Tongue (tissue), 2 donors: Measurements from ENCODE around the gene FGFR3. TPM values are rescaled to one million over a fixed set of nuclear protein-coding genes. Genes with fewer than 3 reads are reported as not detected.

Source experiments
- DNase-seq: peaks from one replicate; pipeline ENCODE4 v3.0.0-alpha.2; 2015
- total RNA-seq: library from RNA; depleted of rRNA; stranded (reverse); fragments of >200 nt; gene quantifications from one replicate; pipeline ENCODE4 v1.2.3, GENCODE V29; 2014

The FGFR3 gene
- 68.0 TPM for total RNA-seq

DNA sequence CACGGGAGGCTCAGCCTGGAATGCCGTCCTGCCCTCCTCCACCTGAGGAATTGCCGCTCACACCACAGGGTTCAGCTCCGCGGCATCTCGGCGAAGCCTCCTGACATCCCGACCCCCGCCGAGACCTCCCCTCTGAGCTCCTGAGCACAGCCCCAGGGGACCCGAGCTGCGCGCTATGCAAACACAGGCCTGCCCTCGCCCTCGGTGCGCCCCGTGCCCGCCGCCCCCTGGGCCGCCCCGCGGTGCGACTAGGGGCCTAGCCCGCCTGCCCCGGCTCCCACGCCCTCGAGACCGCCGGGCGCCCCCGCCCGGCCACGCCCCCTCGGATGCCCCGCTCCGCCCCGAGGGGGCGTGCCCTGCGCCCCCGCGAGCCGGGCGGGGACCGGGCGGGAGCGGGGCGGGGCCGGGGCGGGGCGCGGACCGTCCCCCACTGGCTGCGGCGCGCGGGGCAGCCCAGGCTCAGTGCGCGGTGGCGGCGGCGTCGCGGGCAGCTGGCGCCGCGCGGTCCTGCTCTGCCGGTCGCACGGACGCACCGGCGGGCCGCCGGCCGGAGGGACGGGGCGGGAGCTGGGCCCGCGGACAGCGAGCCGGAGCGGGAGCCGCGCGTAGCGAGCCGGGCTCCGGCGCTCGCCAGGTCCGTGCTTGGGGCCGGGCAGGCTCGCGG lies at the start of gene FGFR3:
TSS of gene FGFR3 (plus strand) at position 462 of the 664 bp plus-strand sequence. CDS start 642 bp downstream, outside the sequence.
- DNase-seq = peak; percentile 69

DNA sequence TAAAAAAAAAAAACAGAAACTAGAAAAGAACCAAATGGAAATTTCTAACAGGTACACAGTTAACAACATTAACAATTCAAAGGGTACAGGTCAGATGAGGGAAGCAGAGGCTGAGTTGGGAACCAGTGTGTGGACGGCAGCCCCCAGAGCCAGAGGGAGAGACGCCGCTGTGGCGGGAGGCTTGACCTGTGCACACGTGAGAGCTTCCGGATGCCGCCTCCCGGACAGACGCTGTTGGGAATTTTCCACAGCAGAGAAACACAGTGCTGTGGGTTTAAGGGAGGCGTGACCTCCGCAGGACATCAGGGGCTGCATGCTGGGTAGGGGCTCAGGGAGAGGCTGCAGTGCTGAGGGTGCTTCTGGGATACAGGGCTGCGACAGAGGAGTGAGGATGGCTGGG lies 49.5 kb upstream of the FGFR3 start:
- DNase-seq = no peak

DNA sequence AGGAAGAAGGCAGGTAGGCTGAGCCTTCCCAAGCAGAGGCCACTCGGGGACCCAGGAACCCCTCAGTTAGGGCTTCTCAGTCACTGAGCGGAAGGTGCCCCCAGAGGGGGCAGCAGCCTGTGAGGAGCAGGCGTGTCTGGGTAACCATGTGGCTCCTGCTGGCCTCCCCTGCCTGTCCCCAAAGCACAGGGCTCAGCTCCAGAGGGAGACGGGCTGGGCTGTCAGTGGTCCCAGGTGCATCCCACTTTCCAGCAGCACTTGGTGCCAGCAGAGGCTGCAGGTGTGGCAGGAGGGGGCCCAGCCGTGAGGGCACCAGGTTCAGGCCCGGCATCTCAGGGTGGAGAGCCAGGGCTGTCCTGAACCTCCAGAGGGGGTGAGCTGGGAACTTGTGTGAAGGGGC lies 49.1 kb upstream of the FGFR3 start:
- no peak for DNase-seq

DNA sequence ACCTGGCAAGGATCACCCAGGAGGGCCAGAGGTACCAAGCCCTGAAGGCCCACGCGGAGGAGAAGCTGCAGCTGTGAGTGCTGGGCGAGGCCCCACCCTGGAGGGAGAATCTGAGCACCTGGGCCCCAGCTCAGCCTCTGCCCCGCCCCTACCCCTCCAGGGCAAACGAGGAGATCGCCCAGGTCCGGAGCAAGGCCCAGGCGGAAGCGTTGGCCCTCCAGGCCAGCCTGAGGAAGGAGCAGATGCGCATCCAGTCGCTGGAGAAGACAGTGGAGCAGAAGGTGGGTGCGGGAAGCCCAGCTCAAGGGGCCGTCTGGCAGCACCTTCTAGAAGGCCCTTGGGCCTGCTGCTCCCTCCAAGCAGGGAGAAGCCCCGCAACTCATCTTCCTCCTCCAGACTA lies 48.5 kb upstream of the FGFR3 start:
- DNase-seq = no peak

DNA sequence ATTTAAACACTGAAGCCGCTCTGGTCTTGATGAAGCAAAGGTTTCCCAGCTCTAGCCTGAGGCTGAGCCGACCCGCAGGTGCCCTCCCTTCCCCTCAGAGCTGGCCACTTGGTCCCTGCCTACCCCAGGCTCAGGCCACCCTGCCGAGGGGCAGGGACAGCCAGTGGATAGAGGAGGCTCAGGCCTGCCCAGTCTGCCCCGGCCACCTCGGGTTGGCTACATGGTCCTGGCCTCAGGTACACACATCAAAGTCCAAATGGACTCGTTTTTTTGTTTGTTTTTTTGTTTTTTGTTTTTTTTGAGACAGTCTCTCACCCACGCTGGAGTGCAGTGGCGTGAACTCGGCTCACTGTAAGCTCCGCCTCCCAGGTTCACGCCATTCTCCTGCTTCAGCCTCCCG lies 47.9 kb upstream of the FGFR3 start:
- DNase-seq = no peak

DNA sequence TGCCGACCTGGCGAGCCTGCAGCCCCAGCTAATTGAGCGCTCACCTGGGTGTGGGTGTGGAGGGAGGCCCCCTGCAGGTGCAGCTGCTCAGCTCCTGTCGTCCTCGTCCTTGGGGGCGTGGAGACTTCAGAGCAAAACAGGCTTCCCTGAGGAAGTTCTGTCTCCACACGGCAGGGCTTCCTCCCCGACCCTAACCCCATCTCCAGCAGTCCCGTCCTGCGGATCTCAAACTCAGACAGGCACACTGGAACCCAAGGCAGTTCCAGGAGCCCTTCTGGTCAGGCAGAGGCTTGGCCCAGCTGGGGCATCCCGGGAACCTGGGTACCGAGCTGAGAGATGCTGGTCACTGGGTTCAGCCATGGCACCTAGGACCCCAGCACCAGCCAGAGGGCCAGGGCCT lies 47.4 kb upstream of the FGFR3 start:
- DNase-seq = no peak

DNA sequence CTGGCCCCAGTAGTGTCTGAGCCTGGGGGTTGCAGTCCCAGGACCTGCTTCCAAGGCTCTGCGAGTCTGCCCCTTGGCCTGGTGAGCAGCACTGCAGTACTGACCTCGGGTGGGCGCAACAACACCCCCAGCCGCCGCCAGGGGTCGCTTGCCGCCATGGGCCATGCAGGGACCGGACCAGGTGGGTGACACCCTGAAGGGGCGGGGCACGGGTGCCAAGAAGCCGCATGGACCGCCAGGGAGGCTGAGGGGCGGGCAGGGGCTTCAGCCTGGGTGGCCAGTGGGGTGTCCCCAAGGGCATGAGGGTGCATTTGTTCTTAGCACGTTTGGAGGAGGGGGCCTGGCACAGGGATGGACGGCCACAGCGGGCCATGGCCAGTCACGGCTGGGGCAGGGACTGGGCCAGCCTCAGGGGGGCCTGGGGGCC lies 46.8 kb upstream of the FGFR3 start:
- DNase-seq = peak; percentile 79

DNA sequence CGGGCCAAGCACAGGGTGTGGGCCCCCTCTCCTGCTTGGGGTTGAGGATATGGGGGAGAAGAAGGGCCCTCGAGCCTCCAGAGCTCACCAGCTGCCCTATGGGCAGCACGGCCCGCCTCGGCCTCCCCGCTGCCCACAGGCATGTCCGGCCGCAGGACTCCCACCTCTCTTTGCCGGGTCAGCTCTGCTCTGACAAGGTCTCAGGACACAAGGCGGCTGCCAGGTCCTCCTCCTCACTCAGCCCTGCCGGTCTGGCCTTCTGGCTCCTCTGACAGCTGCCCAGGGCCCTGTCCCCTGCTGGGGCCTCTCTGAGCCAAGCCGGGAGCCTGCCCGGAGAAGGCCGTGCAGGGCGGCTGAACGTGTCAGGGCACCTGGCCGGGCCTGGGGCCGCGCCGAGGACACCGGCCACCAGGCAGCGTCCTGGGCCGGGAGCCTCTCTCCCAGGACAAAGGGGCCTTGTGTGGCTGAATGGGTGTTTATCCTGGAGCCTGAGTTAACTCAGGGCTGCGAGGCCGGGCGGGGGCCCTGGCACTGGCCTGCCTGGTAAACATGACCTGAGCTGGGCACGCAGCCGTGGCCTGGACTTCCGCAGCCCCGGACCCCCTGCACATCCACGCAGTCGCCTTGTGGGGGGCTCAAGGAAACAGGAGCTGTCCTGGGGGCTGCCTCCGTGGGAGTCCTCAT lies 46.0 kb upstream of the FGFR3 start:
- DNase-seq = no peak

DNA sequence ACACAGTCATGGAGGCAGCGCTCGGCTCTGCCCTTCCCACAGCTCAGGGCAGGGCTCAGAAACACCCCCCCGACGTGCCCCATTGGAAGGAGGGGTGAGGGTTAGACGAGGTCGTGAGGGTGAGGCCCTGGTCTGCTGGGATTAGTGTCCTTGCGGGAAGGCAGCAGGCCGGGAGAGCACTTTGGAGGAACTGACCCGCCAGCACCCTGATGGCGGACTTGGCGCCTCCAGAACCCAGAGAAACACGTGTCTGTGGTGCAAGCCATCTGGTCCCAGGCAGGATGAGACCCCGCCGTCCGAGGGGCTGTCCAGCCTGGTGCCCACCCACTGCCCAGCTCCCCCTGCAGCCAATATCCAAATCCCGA lies 45.5 kb upstream of the FGFR3 start:
- no peak for DNase-seq

DNA sequence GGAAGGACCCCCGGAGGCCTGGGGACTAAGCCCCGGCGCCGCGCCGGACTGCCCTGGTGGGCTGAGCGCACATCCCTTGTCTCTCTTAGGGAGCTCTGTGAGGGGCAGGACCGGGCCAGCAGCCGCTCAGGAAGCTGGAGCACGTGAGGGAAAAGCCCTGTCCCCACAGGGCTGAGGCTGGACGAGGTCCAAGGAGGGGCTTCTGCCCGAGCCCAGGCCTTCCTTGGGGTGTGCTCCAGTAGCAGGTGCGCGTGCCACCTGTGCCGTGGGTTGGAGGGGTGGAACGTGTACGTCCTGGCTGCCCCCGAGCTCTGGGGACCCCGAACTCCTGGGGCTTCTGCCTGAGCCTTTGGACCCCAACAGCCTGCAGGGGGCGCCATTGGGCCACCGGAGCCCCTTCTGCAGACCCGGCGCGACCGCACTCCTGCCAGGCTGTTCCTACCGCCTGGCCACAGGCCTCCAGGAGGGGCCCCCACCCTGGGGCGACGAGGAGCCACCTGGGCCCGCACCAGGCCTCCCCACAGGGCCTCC lies 44.6 kb upstream of the FGFR3 start:
- peak; percentile 86 for DNase-seq

DNA sequence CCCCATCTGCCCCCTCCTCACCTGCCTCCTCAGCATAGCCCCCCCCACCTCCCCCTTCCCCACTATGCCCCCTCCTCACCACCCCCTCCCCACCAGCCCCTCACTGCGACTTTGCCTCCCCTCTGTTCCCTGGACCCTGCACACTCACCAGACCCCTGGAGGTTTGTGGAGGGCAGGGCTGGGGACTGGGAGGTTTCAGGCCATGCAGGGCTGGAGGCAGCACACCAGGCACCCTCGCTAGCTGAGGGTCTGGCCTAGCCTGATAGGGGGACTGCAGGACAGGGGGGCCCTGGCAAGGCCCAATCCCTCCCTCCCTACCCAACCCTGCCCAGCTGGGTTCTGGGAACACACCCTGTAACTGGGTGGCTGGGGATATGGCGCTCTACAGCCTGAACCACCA lies 43.7 kb upstream of the FGFR3 start:
- DNase-seq = no peak

DNA sequence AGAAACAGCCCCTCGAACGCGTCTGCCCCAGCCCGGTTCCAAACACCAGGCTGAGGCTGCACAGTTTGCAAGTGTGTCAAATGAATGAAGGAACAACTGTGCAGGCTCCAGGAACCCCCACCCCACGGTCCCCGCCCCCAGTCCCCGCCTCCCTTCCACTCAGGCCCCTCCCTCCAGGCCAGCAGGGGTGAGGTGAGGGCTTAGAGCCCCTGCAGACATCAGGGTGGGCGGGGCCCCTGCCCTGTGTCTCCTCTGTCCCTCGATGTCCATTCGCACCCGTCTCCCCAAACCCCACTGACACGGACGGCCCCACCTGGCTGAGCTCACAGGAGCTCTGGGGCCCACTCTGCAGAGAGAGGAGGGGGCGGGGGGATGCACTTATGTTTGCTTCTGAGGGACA lies 43.3 kb upstream of the FGFR3 start:
- DNase-seq = no peak

DNA sequence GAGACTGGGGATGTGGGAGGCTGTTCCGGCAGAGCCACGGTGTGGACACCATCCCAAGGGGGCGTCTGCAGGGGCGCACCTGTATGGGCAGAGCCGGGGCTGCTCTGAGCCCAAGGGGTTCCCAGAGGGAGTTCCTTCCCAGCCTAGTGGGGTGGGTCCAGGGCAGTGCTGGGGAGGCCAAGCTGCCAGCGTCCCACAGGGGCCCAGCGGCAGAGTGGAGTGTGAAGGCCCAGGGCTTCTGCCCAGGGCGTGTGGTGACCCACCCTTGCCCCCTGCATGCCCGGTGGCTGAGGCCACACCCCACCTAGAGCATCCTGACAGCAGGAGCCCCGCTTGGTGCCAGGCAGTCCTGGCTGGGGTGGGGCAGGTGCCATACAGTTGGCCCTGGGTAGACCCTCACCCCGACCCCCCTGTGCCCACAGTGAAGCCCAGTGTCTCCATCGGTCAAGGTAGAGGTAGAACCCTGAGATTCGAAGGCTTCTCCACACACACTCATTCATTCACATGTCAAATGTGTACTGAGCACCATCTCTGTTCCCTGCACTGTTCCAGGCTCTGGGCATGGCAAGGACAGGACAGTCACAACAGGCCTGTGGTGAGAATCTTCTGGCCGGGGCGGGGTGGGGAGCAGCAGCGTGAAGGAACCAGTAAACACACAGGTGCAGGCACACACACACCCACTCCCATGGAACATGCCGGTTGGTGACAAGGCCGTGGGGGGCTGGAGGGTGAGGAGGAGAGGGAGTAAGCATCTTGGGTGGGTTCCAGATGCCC lies 42.5 kb upstream of the FGFR3 start:
- DNase-seq = no peak

DNA sequence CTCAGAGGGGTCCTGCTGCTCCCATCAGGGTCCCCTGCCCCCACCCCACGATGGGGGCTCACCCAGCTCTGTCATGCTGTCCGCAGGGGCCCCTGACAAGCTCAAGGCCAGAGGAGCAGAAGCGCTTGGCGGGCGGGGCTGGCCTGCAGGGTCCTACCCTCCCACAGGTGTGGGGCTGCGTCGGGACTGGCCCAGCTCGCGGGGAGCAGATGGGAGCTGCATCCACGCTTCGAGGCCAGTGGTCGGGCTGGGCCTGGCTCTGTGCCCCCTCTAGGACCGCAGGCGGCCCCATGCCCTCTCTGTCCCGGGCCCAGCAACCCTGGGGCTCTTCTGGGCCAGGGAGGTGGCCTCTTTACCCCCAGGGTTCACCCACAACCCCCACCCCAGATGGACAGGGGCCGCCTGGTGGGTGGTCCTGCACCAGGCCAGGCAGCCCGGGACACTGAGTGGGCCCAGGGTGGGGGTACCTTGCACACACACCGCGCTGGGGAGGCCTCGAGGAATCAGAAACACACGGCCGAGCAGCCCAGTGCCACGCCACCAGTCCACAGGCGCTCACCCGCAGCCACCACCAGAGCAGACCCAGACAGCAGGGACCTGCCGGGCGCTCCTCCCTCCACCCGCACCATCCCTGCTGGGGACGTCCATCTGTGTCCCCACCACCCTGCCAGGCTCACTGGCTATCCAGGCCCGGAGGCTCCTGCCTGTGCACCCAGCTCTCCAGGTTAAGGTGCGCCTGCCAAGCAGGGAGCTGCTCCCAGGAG lies 41.8 kb upstream of the FGFR3 start:
- DNase-seq = no peak

DNA sequence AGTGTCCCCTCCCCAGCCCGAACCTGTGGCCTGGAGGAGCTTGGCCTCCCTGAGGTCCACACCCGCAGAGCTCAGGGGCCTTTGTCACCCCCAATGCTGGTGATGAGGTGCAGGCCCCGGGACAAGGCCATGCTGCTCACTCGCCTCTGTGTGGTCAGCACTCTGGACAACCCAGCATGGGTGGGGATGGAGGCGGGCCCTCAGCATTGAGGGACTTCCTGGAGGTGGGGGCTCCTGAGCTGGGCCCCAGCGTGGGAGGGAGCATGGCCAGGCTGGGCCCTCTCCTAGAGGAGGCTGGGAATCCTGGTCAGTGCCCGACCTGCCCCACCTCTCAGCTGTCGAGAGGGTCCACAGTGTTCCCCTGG lies 41.2 kb upstream of the FGFR3 start:
- no peak for DNase-seq

DNA sequence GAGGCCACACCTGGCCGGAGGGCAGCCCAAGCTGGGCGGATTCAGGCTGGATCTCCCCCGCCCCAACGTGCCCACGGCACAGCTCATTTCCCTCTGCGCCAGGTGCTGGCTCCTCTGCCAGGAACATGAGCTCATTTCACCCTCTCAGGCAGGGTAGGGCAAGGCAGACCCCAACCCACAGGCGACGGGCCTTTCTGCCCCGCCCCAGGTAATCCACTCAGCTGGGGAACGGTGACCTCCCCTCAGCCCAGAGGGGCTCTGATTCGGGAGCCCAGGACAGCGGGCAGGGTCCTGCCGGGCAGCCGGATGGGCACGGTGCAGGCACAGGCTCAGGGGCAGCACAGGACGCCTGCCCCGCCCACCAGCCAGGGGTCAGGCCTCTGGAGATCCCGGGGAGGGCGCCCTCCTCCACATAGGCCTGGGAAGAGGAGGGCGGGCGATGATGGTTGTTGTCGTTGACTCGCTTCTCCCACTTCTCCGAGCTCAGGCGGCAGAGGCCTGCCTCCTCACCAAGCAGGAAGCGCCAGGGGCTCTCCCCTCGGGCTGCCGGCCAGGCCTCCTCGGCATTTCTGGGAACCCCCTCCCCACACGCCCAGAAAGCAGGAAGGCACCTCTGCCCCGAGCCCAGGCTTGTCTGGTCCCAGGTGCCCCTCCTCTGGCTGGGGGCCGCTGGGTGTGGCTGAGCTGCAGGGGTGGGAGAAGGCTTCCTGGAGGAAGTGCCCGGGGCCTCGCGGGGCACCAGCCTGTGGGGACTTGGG lies 40.6 kb upstream of the FGFR3 start:
- DNase-seq = no peak

DNA sequence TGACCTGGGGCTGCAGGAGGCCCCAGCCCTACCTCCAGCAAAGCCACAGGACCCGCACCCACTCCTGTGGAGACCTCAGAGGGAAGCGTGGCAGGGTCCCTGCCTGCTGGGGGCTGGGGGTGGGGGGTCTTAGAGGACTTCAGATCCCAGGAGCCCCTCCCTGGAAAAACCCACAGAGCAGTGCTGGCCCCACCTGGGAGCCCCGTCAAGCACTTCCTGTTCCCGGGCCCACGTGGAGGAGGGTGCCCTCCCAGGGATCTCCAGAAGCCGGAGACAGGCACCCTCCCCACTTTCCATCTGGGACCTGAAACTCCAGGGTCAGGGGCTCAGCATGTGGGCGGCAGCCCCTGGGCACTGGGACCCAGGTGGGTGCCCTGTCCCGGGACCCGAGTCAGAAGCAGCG lies 39.8 kb upstream of the FGFR3 start:
- DNase-seq = no peak

DNA sequence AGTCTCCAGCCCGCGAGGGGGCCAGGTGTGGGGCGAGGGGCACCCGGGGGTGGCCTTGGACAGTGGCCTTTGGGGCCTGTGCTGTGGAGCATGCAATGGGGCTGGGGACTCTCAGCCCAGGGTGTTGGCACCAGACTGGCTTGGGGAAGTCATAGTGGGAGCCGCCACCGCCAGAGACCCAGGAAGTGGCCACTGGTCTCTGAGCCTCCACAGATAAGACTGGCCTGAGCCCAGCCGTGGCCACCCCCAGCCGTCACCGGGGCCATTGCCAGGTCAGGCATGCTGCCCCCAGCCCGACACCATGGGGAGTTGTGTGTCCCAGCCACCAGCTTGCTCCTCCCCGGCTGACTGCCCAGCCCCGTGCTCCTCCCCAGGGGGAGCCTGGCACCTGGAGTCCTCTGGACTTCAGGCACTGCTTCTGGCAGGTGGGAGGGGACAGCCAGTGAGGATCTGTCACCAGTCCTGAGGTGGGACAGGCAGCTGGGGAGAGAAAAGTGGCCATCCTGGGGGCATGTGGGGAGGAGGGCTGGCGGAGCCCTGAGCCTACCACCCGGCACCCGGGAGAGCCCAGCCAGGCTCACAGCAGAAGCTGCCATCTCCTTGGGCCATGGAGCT lies 39.3 kb upstream of the FGFR3 start:
- DNase-seq = no peak

DNA sequence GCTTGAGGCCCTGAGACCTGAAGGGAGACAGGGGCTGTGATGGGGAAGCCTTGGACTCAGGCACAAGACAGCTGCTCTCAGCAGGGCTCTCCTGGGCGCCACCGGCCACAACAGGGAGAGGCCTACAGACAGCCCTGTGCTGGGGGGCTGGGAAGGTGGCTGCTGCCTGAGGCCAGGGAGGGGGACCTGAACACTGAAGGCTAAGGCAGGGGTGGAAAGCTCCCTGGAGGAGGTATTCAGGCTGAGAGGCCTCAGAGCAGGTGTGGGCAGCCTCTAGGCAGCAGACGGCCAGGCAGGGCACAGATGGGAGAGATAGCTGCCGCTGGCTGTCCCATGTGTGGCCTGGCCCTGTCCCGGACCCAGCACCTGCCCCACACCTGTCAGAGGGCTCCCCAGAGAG lies 38.8 kb upstream of the FGFR3 start:
- no peak for DNase-seq

DNA sequence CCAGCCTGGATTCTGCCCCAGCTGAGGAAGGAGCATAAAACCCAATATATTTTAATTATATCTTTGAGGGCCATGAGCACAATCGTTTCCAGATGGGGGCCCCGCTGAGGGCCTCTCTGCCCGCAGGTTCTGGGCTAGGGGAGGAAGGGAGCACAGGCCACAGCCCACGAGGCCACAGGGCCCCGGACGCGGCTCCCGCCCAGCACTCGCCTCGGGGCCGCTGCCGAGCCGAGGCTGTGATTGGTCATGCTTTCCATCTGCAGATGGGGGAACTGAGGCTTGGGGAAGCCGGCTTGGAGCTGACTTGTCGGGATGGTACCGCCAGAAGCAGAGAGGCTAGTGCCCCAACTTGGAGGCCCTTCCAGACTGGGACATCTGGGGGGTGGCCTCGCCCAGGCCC lies 37.8 kb upstream of the FGFR3 start:
- DNase-seq = no peak

DNA sequence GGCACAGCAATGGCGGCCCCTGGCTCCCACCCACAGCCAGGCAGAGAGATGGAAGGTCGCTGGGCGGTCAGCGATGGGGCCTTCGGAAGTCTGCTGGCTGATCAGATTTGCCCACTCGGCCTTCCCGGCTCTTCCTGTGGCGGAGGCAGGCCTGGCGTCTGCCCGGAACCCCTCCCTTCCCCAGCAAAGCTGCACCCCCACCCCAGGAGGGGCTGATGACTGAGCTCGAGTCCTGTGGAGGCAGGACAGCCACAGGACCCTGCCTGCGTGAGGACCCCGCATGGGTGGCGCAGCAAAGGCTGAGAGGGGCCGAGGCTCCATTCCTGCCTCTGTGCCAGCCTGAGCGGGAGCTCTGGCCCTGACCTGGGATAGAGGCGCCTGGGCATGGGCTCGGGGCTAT lies 37.0 kb upstream of the FGFR3 start:
- no peak for DNase-seq
